IMR-90 (cell line): ENCODE data around the gene ASB5. TPM values are rescaled to one million over a fixed set of nuclear protein-coding genes. Genes with fewer than 3 reads are reported as not detected.

Experiments
- ATAC-seq: fragments of 200-7000 bp; cut with Tn5 transposase; 2 replicates; pipeline ENCODE4 v1.9.1; 2020; ENCODE audit warnings: low read depth, mild to moderate bottlenecking, moderate library complexity
- BruUV-seq: library from RNA; stranded (reverse); fragments of 400-500 nt; replicated peaks from 2 replicates; lab custom pipeline; 2021; lab: Mats Ljungman, UMichigan
- CTCF ChIA-PET: fragments of 300-600 bp; formaldehyde crosslinking; extraction: SDS; loops from one replicate; lab custom pipeline; 2021; ENCODE audit warnings: antibody characterized with exemption; lab: Yijun Ruan, JAX
- POLR2A ChIA-PET: fragments of 300-600 bp; sonication (Branson Sonifier 250); formaldehyde crosslinking; loops from one replicate; lab custom pipeline; 2022; ENCODE audit warnings: antibody characterized with exemption; ENCODE audit not compliant: unreplicated experiment; lab: Charles Lee
- DNase-seq: peaks from one replicate; pipeline ENCODE4 v3.0.0; 2013
- H2AFZ ChIP-seq: replicated peaks from 2 replicates; pipeline ENCODE3; 2013; ENCODE audit warnings: low read length, mild to moderate bottlenecking; ENCODE audit not compliant: poor library complexity
- H2AK5ac ChIP-seq: 2 replicates; pipeline ENCODE4 v1.6.1; 2013; ENCODE audit warnings: low read depth, low read length, inconsistent platforms
- H2AK9ac ChIP-seq: replicated peaks from 2 replicates; pipeline ENCODE3; 2013; ENCODE audit warnings: mild to moderate bottlenecking, low read depth, low read length, moderate library complexity; ENCODE audit not compliant: poor library complexity
- H2BK120ac ChIP-seq: 2 replicates; pipeline ENCODE4 v1.6.1; 2013; ENCODE audit warnings: low read depth, low read length, inconsistent platforms
- H2BK15ac ChIP-seq: 3 replicates; pipeline ENCODE4 v1.6.1; 2013; ENCODE audit warnings: low read depth, low read length, inconsistent platforms
- H2BK20ac ChIP-seq: 2 replicates; pipeline ENCODE4 v1.6.1; 2013; ENCODE audit warnings: low read depth, mild to moderate bottlenecking, inconsistent platforms, low read length, moderate library complexity
- H2BK5ac ChIP-seq: 2 replicates; pipeline ENCODE4 v1.6.1; 2013; ENCODE audit warnings: mild to moderate bottlenecking, low read depth, low read length, inconsistent platforms; ENCODE audit not compliant: poor library complexity, severe bottlenecking
- H3K14ac ChIP-seq: replicated peaks from 2 replicates; pipeline ENCODE4 v1.6.1; 2013; ENCODE audit warnings: low read depth, low read length, inconsistent platforms
- H3K18ac ChIP-seq: 2 replicates; pipeline ENCODE4 v1.6.1; 2013; ENCODE audit warnings: low read depth, low read length, control low read depth
- H3K23ac ChIP-seq: 2 replicates; pipeline ENCODE4 v1.6.1; 2013; ENCODE audit warnings: low read depth, low read length, inconsistent platforms
- H3K27ac ChIP-seq: 2 replicates; pipeline ENCODE4 v1.5.1; 2013; ENCODE audit warnings: mild to moderate bottlenecking, control low read depth, low read length; ENCODE audit not compliant: insufficient read depth
- H3K27me3 ChIP-seq: 2 replicates; pipeline ENCODE4 v1.6.1; 2013; ENCODE audit warnings: low read length; ENCODE audit not compliant: control insufficient read depth, insufficient read depth
- H3K36me3 ChIP-seq: 2 replicates; pipeline ENCODE4 v1.6.1; 2013; ENCODE audit warnings: low read length, mixed read lengths; ENCODE audit not compliant: control insufficient read depth, insufficient read depth
- H3K4ac ChIP-seq: 2 replicates; pipeline ENCODE4 v1.6.1; 2013; ENCODE audit warnings: low read depth, low read length, inconsistent platforms
- H3K4me1 ChIP-seq: 2 replicates; pipeline ENCODE4 v1.6.1; 2013; ENCODE audit warnings: low read length, mixed read lengths; ENCODE audit not compliant: control insufficient read depth, insufficient read depth
- H3K4me2 ChIP-seq: 2 replicates; pipeline ENCODE4 v1.6.1; 2013; ENCODE audit warnings: low read depth, mild to moderate bottlenecking, control low read depth, low read length, moderate library complexity
- H3K4me3 ChIP-seq: 2 replicates; pipeline ENCODE4 v1.5.1; 2013; ENCODE audit warnings: low read depth, mild to moderate bottlenecking, control low read depth, low read length, moderate library complexity; ENCODE audit not compliant: insufficient read depth
- H3K56ac ChIP-seq: 2 replicates; pipeline ENCODE4 v1.6.1; 2013; ENCODE audit warnings: low read length, inconsistent platforms; ENCODE audit not compliant: insufficient read depth; ENCODE audit errors: extremely low read depth
- H3K79me1 ChIP-seq, 2 experiments: 2 replicates each; pipeline ENCODE4 v1.6.1; 2013; ENCODE audit warnings: low read length in 2 of 2, inconsistent platforms in 1 of 2, low read depth in 1 of 2
- H3K9ac ChIP-seq: 2 replicates; pipeline ENCODE4 v1.6.1; 2013; ENCODE audit warnings: low read depth, low read length, control low read depth
- H3K9me1 ChIP-seq: 2 replicates; pipeline ENCODE4 v1.6.1; 2013; ENCODE audit warnings: low read length, inconsistent platforms; ENCODE audit not compliant: insufficient read depth
- H3K9me3 ChIP-seq: 2 replicates; pipeline ENCODE4 v1.6.1; 2013; ENCODE audit warnings: low read length; ENCODE audit not compliant: control insufficient read depth, insufficient read depth
- H4K20me1 ChIP-seq: 2 replicates; pipeline ENCODE4 v1.6.1; 2013; ENCODE audit warnings: low read length, inconsistent platforms; ENCODE audit not compliant: insufficient read depth
- H4K5ac ChIP-seq: 2 replicates; pipeline ENCODE4 v1.6.1; 2013; ENCODE audit warnings: mild to moderate bottlenecking, low read depth, low read length, control low read depth
- H4K8ac ChIP-seq, 2 experiments: 2 replicates each; pipeline ENCODE4 v1.6.1; 2013; ENCODE audit warnings: low read depth in 2 of 2, low read length in 2 of 2, control low read depth in 1 of 2, inconsistent platforms in 1 of 2
- H4K91ac ChIP-seq: 2 replicates; pipeline ENCODE4 v1.6.1; 2013; ENCODE audit warnings: low read depth, low read length, inconsistent platforms; ENCODE audit not compliant: insufficient read depth
- BHLHE40 ChIP-seq: fragments of 150-350 bp; IDR thresholded peaks from 2 replicates; pipeline ENCODE4 v1.6.1; 2016; ENCODE audit warnings: mild to moderate bottlenecking, low read depth, low read length
- CEBPB ChIP-seq: IDR thresholded peaks from 2 replicates; pipeline ENCODE4 v1.6.1; 2012; ENCODE audit warnings: low read depth, low read length, improper control_type of control experiment
- CHD1 ChIP-seq: IDR thresholded peaks from 2 replicates; pipeline ENCODE4 v1.6.1; 2012; ENCODE audit warnings: low read depth, low read length, improper control_type of control experiment
- ELK1 ChIP-seq: fragments of 150-350 bp; IDR thresholded peaks from 2 replicates; pipeline ENCODE4 v1.6.1; 2016; ENCODE audit warnings: low read depth, mild to moderate bottlenecking, low read length, moderate library complexity, borderline replicate concordance
- FOS ChIP-seq: fragments of 150-350 bp; IDR thresholded peaks from 2 replicates; pipeline ENCODE4 v1.6.1; 2016; ENCODE audit warnings: low read depth, low read length
- MAFK ChIP-seq: IDR thresholded peaks from 2 replicates; pipeline ENCODE4 v1.6.1; 2012; ENCODE audit warnings: low read depth, low read length, improper control_type of control experiment
- MAZ ChIP-seq: IDR thresholded peaks from 2 replicates; pipeline ENCODE4 v1.6.1; 2012; ENCODE audit warnings: low read depth, mild to moderate bottlenecking, low read length, improper control_type of control experiment, moderate library complexity, borderline replicate concordance
- NFE2L2 ChIP-seq: fragments of 150-350 bp; IDR thresholded peaks from 2 replicates; pipeline ENCODE4 v1.6.1; 2016; ENCODE audit warnings: low read depth, mild to moderate bottlenecking, low read length
- RAD21 ChIP-seq: IDR thresholded peaks from 2 replicates; pipeline ENCODE4 v1.6.1; 2012; ENCODE audit warnings: low read length, improper control_type of control experiment
- RCOR1 ChIP-seq: IDR thresholded peaks from 2 replicates; pipeline ENCODE4 v1.6.1; 2012; ENCODE audit warnings: mild to moderate bottlenecking, low read length, improper control_type of control experiment; ENCODE audit not compliant: insufficient replicate concordance
- RFX5 ChIP-seq: IDR thresholded peaks from 2 replicates; pipeline ENCODE4 v1.8.0; 2012; ENCODE audit warnings: low read depth, mild to moderate bottlenecking, low read length, moderate library complexity
- SMC3 ChIP-seq: fragments of 150-350 bp; IDR thresholded peaks from 2 replicates; pipeline ENCODE4 v1.6.1; 2016; ENCODE audit warnings: low read depth, mild to moderate bottlenecking, antibody characterized with exemption, low read length, moderate library complexity
- WGBS, 2 experiments: methylation state at CpG; one replicate each; pipeline versions ENCODE4 v1.1.5 to v1.1.7; 2013; ENCODE audit warnings: missing lambda C conversion rate in 2 of 2; ENCODE audit not compliant: insufficient read length in 1 of 2; ENCODE audit errors: extremely low coverage in 2 of 2; 5-methylcytosine and 5-hydroxymethylcytosine counted together
- dilution Hi-C: fragments of 300-500 bp; cut with HindIII; formaldehyde crosslinking; loops from one replicate; pipeline ENCODE4 v1.14.3; 2018; ENCODE audit warnings: low sequenced_read_pairs; ENCODE audit not compliant: unreplicated experiment
- in situ Hi-C: fragments of 300-500 bp; cut with MboI; formaldehyde crosslinking; loops from 3 replicates; pipeline ENCODE4 v1.14.3; 2019; ENCODE audit warnings: low sequenced_read_pairs, inconsistent platforms, mixed read lengths
- intact Hi-C: fragments of 100-400 bp; cut with micrococcal nuclease; formaldehyde crosslinking; loops from 2 replicates; pipeline ENCODE4 v1.10.0; 2022
- polyA plus RNA-seq, 3 experiments: library from polyadenylated mRNA; depleted of rRNA; stranded (reverse); fragments of >200 nt; gene quantifications; 2 replicates each; pipeline ENCODE4 v1.2.3, GENCODE V29; 2012; ENCODE audit warnings: low replicate concordance in 1 of 3
- total RNA-seq: library from RNA; depleted of rRNA; stranded (reverse); fragments of >200 nt; gene quantifications from 2 replicates; pipeline ENCODE4 v1.2.3, GENCODE V29; 2012
- TF ChIP-seq, protein P1 (sequence below): conservative IDR thresholded peaks from 2 replicates; pipeline ENCODE4 v1.5.1; 2012; ENCODE audit warnings: mild to moderate bottlenecking, low read depth, low read length, improper control_type of control experiment
- TF ChIP-seq, protein P2 (sequence below): fragments of 150-350 bp; IDR thresholded peaks from 2 replicates; pipeline ENCODE4 v1.6.1; 2017; ENCODE audit warnings: mild to moderate bottlenecking, antibody characterized with exemption, low read length, low read depth

The ASB5 gene
- total and polyA plus RNA-seq, 2 of the 4 experiments (the other 2 are of a cell fraction) = 0.18 to 0.21 TPM

GRCh38 chr4:176291748-176292147 lies 22.7 kb upstream of the ASB5 start:
- H3K79me1 ChIP-seq = no peaks in the 10 kb centered on the region
- CTCF ChIA-PET = no interaction called here
- no peaks in the 10 kb centered on the region for H3K27me3 ChIP-seq

More at GRCh38 chr4:176291748-176292147, 22.7 kb upstream of the ASB5 start:
- Histone ChIP-seq H2BK15ac (no peak overlapping the region), H3K14ac (no peak overlapping the region), H3K9ac (no peak overlapping the region), H3K4ac (no peak overlapping the region), H3K4me3 (no peak overlapping the region), H3K9me3 (no peaks in the 10 kb centered on the region), H2BK20ac (no peak overlapping the region), H2BK5ac (no peak overlapping the region), H4K20me1 (no peaks in the 10 kb centered on the region), H3K56ac (no peak overlapping the region), H3K36me3 (no peaks in the 10 kb centered on the region), H3K9me1 (no peaks in the 10 kb centered on the region), H2AFZ (no peak overlapping the region), H2BK120ac (no peak overlapping the region), H3K4me2 (no peak overlapping the region), H2AK5ac (no peak overlapping the region), H3K18ac (no peak overlapping the region), H4K8ac (no peak overlapping the region), H2AK9ac (no peak overlapping the region), H3K4me1 (peaks cover under 1% of the 10 kb centered on the region; the same call in 1 of the 2 replicates), H3K23ac (no peak overlapping the region), H3K27ac (no peak overlapping the region), H4K91ac (no peak overlapping the region), H4K5ac (no peak overlapping the region)
- BruUV-seq = no TSS peak
- no peak for TF ChIP-seq ELK1
- no peak for TF ChIP-seq NFE2L2
- no peak for TF ChIP-seq BHLHE40
- no peak for TF ChIP-seq CEBPB
- TF ChIP-seq FOS = no peak
- no peak for TF ChIP-seq MAZ
- no peak for TF ChIP-seq MAFK
- TF ChIP-seq, protein P1, sequence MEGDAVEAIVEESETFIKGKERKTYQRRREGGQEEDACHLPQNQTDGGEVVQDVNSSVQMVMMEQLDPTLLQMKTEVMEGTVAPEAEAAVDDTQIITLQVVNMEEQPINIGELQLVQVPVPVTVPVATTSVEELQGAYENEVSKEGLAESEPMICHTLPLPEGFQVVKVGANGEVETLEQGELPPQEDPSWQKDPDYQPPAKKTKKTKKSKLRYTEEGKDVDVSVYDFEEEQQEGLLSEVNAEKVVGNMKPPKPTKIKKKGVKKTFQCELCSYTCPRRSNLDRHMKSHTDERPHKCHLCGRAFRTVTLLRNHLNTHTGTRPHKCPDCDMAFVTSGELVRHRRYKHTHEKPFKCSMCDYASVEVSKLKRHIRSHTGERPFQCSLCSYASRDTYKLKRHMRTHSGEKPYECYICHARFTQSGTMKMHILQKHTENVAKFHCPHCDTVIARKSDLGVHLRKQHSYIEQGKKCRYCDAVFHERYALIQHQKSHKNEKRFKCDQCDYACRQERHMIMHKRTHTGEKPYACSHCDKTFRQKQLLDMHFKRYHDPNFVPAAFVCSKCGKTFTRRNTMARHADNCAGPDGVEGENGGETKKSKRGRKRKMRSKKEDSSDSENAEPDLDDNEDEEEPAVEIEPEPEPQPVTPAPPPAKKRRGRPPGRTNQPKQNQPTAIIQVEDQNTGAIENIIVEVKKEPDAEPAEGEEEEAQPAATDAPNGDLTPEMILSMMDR = no peak
- TF ChIP-seq, protein P2, sequence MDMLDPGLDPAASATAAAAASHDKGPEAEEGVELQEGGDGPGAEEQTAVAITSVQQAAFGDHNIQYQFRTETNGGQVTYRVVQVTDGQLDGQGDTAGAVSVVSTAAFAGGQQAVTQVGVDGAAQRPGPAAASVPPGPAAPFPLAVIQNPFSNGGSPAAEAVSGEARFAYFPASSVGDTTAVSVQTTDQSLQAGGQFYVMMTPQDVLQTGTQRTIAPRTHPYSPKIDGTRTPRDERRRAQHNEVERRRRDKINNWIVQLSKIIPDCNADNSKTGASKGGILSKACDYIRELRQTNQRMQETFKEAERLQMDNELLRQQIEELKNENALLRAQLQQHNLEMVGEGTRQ = no peak
- TF ChIP-seq RAD21 = no peak
- TF ChIP-seq SMC3 = no peak
- TF ChIP-seq RFX5 = no peak
- no peak for TF ChIP-seq RCOR1
- TF ChIP-seq CHD1 = no peak
- no peak for ATAC-seq
- intact Hi-C loops (no loop called here), dilution Hi-C loops (no loop called here), in situ Hi-C loops (no loop called here)
- no peak for DNase-seq
- POLR2A ChIA-PET = no interaction called here
- WGBS, 2 experiments = no CpG with 5 or more reads among the region's 3 CpGs
